Osteocyte (in vitro differentiated cells): ENCODE data around the gene LRBA. TPM values are rescaled to one million over a fixed set of nuclear protein-coding genes. Genes with fewer than 3 reads are reported as not detected.

Experiments used
- DNase-seq: peaks from one replicate; pipeline ENCODE4 v3.0.0; 2021; ENCODE audit warnings: mixed read lengths; ENCODE audit not compliant: unreplicated experiment; ENCODE audit errors: extremely low spot score
- H3K27ac Mint-ChIP-seq: one replicate; pipeline ENCODE4 v1.8.0; 2021; ENCODE audit warnings: mild to moderate bottlenecking, mixed read lengths; ENCODE audit not compliant: unreplicated experiment
- H3K27me3 Mint-ChIP-seq: one replicate; pipeline ENCODE4 v1.8.0; 2021; ENCODE audit warnings: mixed read lengths; ENCODE audit not compliant: unreplicated experiment
- H3K36me3 Mint-ChIP-seq: one replicate; pipeline ENCODE4 v1.8.0; 2021; ENCODE audit warnings: mixed read lengths; ENCODE audit not compliant: unreplicated experiment
- H3K4me1 Mint-ChIP-seq: one replicate; pipeline ENCODE4 v1.8.0; 2021; ENCODE audit warnings: mixed read lengths; ENCODE audit not compliant: unreplicated experiment
- H3K4me3 Mint-ChIP-seq: one replicate; pipeline ENCODE4 v1.8.0; 2021; ENCODE audit warnings: mild to moderate bottlenecking, moderate library complexity, mixed read lengths; ENCODE audit not compliant: unreplicated experiment
- H3K9me3 Mint-ChIP-seq: one replicate; pipeline ENCODE4 v1.8.0; 2021; ENCODE audit warnings: mixed read lengths; ENCODE audit not compliant: unreplicated experiment
- CTCF ChIP-seq: fragments of 200-600 bp; sonication (generic); IDR thresholded peaks from 2 replicates; pipeline ENCODE4 v1.5.0; 2021; ENCODE audit warnings: antibody characterized with exemption, mild to moderate bottlenecking, moderate library complexity
- total RNA-seq: library from RNA; stranded (reverse); gene quantifications from 2 replicates; pipeline ENCODE4 v1.2.1, GENCODE V29; 2021

Gene LRBA
- total RNA-seq, 1 donor from 2014 or later, result 40.8 TPM

- H3K4me1 Mint-ChIP-seq, result peaks cover 31% of the 10 kb centered on the region
- TF ChIP-seq CTCF, result no peak
- DNase-seq, result no peak
- H3K36me3 Mint-ChIP-seq, result peaks cover 22% of the 10 kb centered on the region
- no peaks in the 10 kb centered on the region for H3K9me3 Mint-ChIP-seq
- peak within 1 kb of the TSS; percentile 99 for H3K4me3 Mint-ChIP-seq
- no peaks in the 10 kb centered on the region for H3K27me3 Mint-ChIP-seq
- peak within 1 kb of the TSS; percentile 98 for H3K27ac Mint-ChIP-seq
Observed at GRCh38 chr4:150582146-150582872, 432.8 kb downstream of the LRBA start, which contains the start of gene MAB21L2. Gene MAB21L2, plus strand, starts transcription at chr4:150582151. Its CDS starts 879 bp downstream, at chr4:150583030.

GRCh38 chr4:150581641-150582051 lies 433.4 kb downstream of the LRBA start:
- peak; percentile 90 for DNase-seq
- H3K27me3 Mint-ChIP-seq, result no peaks in the 10 kb centered on the region

GRCh38 chr4:150581056-150581605 lies 434.0 kb downstream of the LRBA start:
- Mint-ChIP-seq H3K27ac (peak overlapping the region; percentile 98), H3K9me3 (no peaks in the 10 kb centered on the region), H3K4me1 (peaks cover 32% of the 10 kb centered on the region), H3K36me3 (peaks cover 19% of the 10 kb centered on the region), H3K27me3 (no peaks in the 10 kb centered on the region), H3K4me3 (peak overlapping the region; percentile 99)
- DNase-seq, result no peak
- TF ChIP-seq CTCF, result no peak

More at GRCh38 chr4:150581641-150582051, 433.4 kb downstream of the LRBA start:
- H3K4me3 Mint-ChIP-seq, result peak overlapping the region; percentile 99
- H3K27ac Mint-ChIP-seq, result peak overlapping the region; percentile 98
- TF ChIP-seq CTCF, result no peak
- H3K36me3 Mint-ChIP-seq, result peaks cover 22% of the 10 kb centered on the region
- H3K4me1 Mint-ChIP-seq, result peaks cover 33% of the 10 kb centered on the region
- H3K9me3 Mint-ChIP-seq, result no peaks in the 10 kb centered on the region

GRCh38 chr4:150580306-150580705 lies 434.8 kb downstream of the LRBA start:
- no peak for DNase-seq
- H3K4me3 Mint-ChIP-seq, result peak overlapping the region; percentile 99
- H3K27me3 Mint-ChIP-seq, result no peaks in the 10 kb centered on the region
- H3K27ac Mint-ChIP-seq, result peak overlapping the region; percentile 98
- no peak for TF ChIP-seq CTCF
- peaks cover 12% of the 10 kb centered on the region for H3K36me3 Mint-ChIP-seq
- H3K9me3 Mint-ChIP-seq, result no peaks in the 10 kb centered on the region
- H3K4me1 Mint-ChIP-seq, result peaks cover 39% of the 10 kb centered on the region

GRCh38 chr4:150579551-150580234 lies 435.4 kb downstream of the LRBA start:
- Mint-ChIP-seq H3K36me3 (peaks cover 9% of the 10 kb centered on the region), H3K27ac (peak overlapping the region; percentile 98), H3K27me3 (no peaks in the 10 kb centered on the region), H3K4me3 (peak overlapping the region; percentile 99), H3K9me3 (no peaks in the 10 kb centered on the region), H3K4me1 (peaks cover 45% of the 10 kb centered on the region)
- DNase-seq, result peak; percentile 86
- TF ChIP-seq CTCF, result no peak
